H1 (cell line): ENCODE results near the gene BTBD16. TPM values are rescaled to one million over a fixed set of nuclear protein-coding genes. Genes with fewer than 3 reads are reported as not detected.

Experiments used
- CTCF ChIA-PET: fragments of 300-600 bp; sonication (Branson Sonifier 250); formaldehyde crosslinking; loops from one replicate; lab custom pipeline; 2021; ENCODE audit not compliant: partially characterized antibody; lab: Charles Lee
- POLR2A ChIA-PET: fragments of 300-600 bp; sonication (Branson Sonifier 250); formaldehyde crosslinking; loops from one replicate; lab custom pipeline; 2021; ENCODE audit warnings: inconsistent platforms; ENCODE audit not compliant: partially characterized antibody; lab: Charles Lee
- DNase-seq, 2 experiments: peaks; one replicate each; pipeline versions ENCODE4 v3.0.0 to v3.0.0-alpha.2; 2010 to 2022; ENCODE audit warnings: low spot score in 2 of 2, low read depth in 1 of 2, mixed read lengths in 1 of 2
- FAIRE-seq: peaks from 2 replicates; lab custom pipeline; 2011; peaks lifted over from hg19 to GRCh38; lab: Jason Lieb, UNC
- H2AFZ ChIP-seq: 2 replicates; pipeline ENCODE4 v1.8.1; 2012; ENCODE audit warnings: low read length, inconsistent platforms
- H2AK5ac ChIP-seq: 2 replicates; pipeline ENCODE4 v1.6.1; 2013; ENCODE audit warnings: low read depth, low read length
- H2BK120ac ChIP-seq: replicated peaks from 2 replicates; pipeline ENCODE3; 2013; ENCODE audit warnings: low read depth, low read length, inconsistent platforms
- H2BK12ac ChIP-seq: 2 replicates; pipeline ENCODE4 v1.6.1; 2013; ENCODE audit warnings: low read depth, low read length
- H2BK15ac ChIP-seq: 2 replicates; pipeline ENCODE4 v1.6.1; 2013; ENCODE audit warnings: low read length
- H2BK20ac ChIP-seq: 2 replicates; pipeline ENCODE4 v1.6.1; 2013; ENCODE audit warnings: low read length
- H2BK5ac ChIP-seq: 2 replicates; pipeline ENCODE4 v1.6.1; 2013; ENCODE audit warnings: low read depth, low read length
- H3K14ac ChIP-seq: 2 replicates; pipeline ENCODE4 v1.6.1; 2013; ENCODE audit warnings: inconsistent platforms; ENCODE audit not compliant: insufficient read length
- H3K18ac ChIP-seq: 2 replicates; pipeline ENCODE4 v1.6.1; 2013; ENCODE audit warnings: low read length; ENCODE audit errors: extremely low read depth
- H3K23ac ChIP-seq: 2 replicates; pipeline ENCODE4 v1.6.1; 2013; ENCODE audit warnings: inconsistent platforms; ENCODE audit not compliant: insufficient read length
- H3K23me2 ChIP-seq: 2 replicates; pipeline ENCODE4 v1.6.1; 2013; ENCODE audit warnings: low read depth, low read length
- H3K27ac ChIP-seq: 2 replicates; pipeline ENCODE4 v1.6.1; 2011; ENCODE audit warnings: low read depth, low read length, inconsistent platforms
- H3K27me3 ChIP-seq, 4 experiments: replicated peaks in 1 of 4; 1 replicate in 1 of 4; 2 replicates in 3 of 4; pipeline versions ENCODE4 v1.6.1 to v1.8.1; 2011 to 2013; ENCODE audit warnings: low read length in 3 of 4, mild to moderate bottlenecking in 3 of 4, inconsistent platforms in 2 of 4, mixed read lengths in 2 of 4, moderate library complexity in 1 of 4; ENCODE audit not compliant: control insufficient read depth in 3 of 4, insufficient read depth in 3 of 4; ENCODE audit errors: extremely low read depth in 1 of 4
- H3K36me3 ChIP-seq, 4 experiments: 2 replicates each; pipeline versions ENCODE4 v1.6.1 to v1.8.1; 2011 to 2013; ENCODE audit warnings: mild to moderate bottlenecking in 4 of 4, low read length in 3 of 4, moderate library complexity in 2 of 4, control low read depth in 1 of 4, inconsistent platforms in 1 of 4; ENCODE audit not compliant: insufficient read depth in 4 of 4, control insufficient read depth in 2 of 4
- H3K4ac ChIP-seq: replicated peaks from 2 replicates; pipeline ENCODE3; 2013; ENCODE audit warnings: low read length, low read depth, mixed read lengths, inconsistent platforms; ENCODE audit not compliant: insufficient read length
- H3K4me1 ChIP-seq, 4 experiments: replicated peaks in 1 of 4; 1 replicate in 1 of 4; 2 replicates in 3 of 4; pipeline versions ENCODE4 v1.6.1 to v1.8.1; 2011 to 2013; ENCODE audit warnings: low read length in 3 of 4, inconsistent platforms in 2 of 4, mixed read lengths in 1 of 4; ENCODE audit not compliant: insufficient read depth in 4 of 4, control insufficient read depth in 3 of 4
- H3K4me2 ChIP-seq, 2 experiments: 2 replicates each; pipeline versions ENCODE4 v1.6.1 to v1.8.1; 2011 to 2013; ENCODE audit warnings: low read depth in 2 of 2, low read length in 2 of 2, control low read depth in 1 of 2, inconsistent platforms in 1 of 2, mild to moderate bottlenecking in 1 of 2; ENCODE audit not compliant: insufficient read depth in 1 of 2
- H3K4me3 ChIP-seq, 4 experiments: fragments of 200-600, 300-600 bp in 1 of 4; sonication (generic), shearing (Covaris generic), sonication (Bioruptor Twin) in 1 of 4; 2 replicates each; pipeline versions ENCODE4 v1.5.1 to v1.8.1; 2011 to 2016; ENCODE audit warnings: low read length in 4 of 4, low read depth in 3 of 4, control low read depth in 2 of 4, inconsistent platforms in 2 of 4, mild to moderate bottlenecking in 2 of 4, mixed read lengths in 1 of 4, moderate library complexity in 1 of 4; ENCODE audit not compliant: insufficient read depth in 2 of 4; ENCODE audit errors: extremely low read depth in 1 of 4
- H3K56ac ChIP-seq: replicated peaks from 2 replicates; pipeline ENCODE3; 2013; ENCODE audit warnings: low read depth, mild to moderate bottlenecking, mixed read lengths, low read length, inconsistent platforms; ENCODE audit not compliant: insufficient read length
- H3K79me1 ChIP-seq: 2 replicates; pipeline ENCODE4 v1.6.1; 2013; ENCODE audit warnings: low read depth, low read length, control low read depth
- H3K79me2 ChIP-seq, 2 experiments: 2 replicates each; pipeline versions ENCODE4 v1.6.1 to v1.8.1; 2012 to 2013; ENCODE audit warnings: low read length in 2 of 2, mild to moderate bottlenecking in 2 of 2, inconsistent platforms in 1 of 2; ENCODE audit not compliant: insufficient read depth in 2 of 2, control insufficient read depth in 1 of 2
- H3K9ac ChIP-seq, 4 experiments: replicated peaks in 1 of 4; 1 replicate in 1 of 4; 2 replicates in 3 of 4; pipeline versions ENCODE4 v1.6.1 to v1.8.1; 2011 to 2013; ENCODE audit warnings: low read depth in 3 of 4, low read length in 3 of 4, control low read depth in 2 of 4, mild to moderate bottlenecking in 2 of 4, moderate library complexity in 2 of 4, inconsistent platforms in 1 of 4; ENCODE audit errors: extremely low read depth in 1 of 4
- H3K9me3 ChIP-seq, 2 experiments: 2 replicates each; pipeline versions ENCODE4 v1.6.1 to v1.8.1; 2012 to 2013; ENCODE audit warnings: mild to moderate bottlenecking in 2 of 2, moderate library complexity in 2 of 2, control low read depth in 1 of 2, inconsistent platforms in 1 of 2, low read depth in 1 of 2, low read length in 1 of 2, mixed read lengths in 1 of 2; ENCODE audit not compliant: insufficient read depth in 2 of 2
- H4K20me1 ChIP-seq, 2 experiments: replicated peaks in 1 of 2; 2 replicates each; pipeline versions ENCODE3 to v1.8.1; 2011 to 2013; ENCODE audit warnings: inconsistent platforms in 2 of 2, low read length in 2 of 2, mild to moderate bottlenecking in 1 of 2; ENCODE audit not compliant: insufficient read depth in 2 of 2, control insufficient read depth in 1 of 2
- H4K5ac ChIP-seq: 2 replicates; pipeline ENCODE4 v1.6.1; 2013; ENCODE audit warnings: low read length, low read depth, mixed read lengths, inconsistent platforms; ENCODE audit not compliant: insufficient read length
- H4K8ac ChIP-seq: 2 replicates; pipeline ENCODE4 v1.8.0; 2013; ENCODE audit warnings: mild to moderate bottlenecking, moderate library complexity, low read length, inconsistent platforms; ENCODE audit not compliant: insufficient read depth; ENCODE audit errors: extremely low read depth
- H4K91ac ChIP-seq: replicated peaks from 2 replicates; pipeline ENCODE3; 2013; ENCODE audit warnings: low read length, mixed read lengths, inconsistent platforms; ENCODE audit not compliant: insufficient read length
- BCL11A ChIP-seq, 2 experiments: IDR thresholded peaks; one replicate each; pipeline ENCODE4 v1.6.1; 2011; ENCODE audit warnings: low read depth in 2 of 2, low read length in 2 of 2, mild to moderate bottlenecking in 2 of 2
- CBX5 ChIP-seq: fragments of 300-800, 300-1000 bp; sonication (generic); IDR thresholded peaks from 2 replicates; pipeline ENCODE4 v1.7.1; 2016; ENCODE audit warnings: antibody characterized with exemption, low read length, low read depth
- CEBPB ChIP-seq: IDR thresholded peaks from 2 replicates; pipeline ENCODE4 v1.6.1; 2012; ENCODE audit warnings: low read depth, low read length
- CTCF ChIP-seq, 3 experiments: IDR thresholded peaks; 1 replicate in 2 of 3; 2 replicates in 1 of 3; pipeline versions ENCODE4 v1.5.1 to v1.6.1; 2011; ENCODE audit warnings: low read length in 3 of 3, mild to moderate bottlenecking in 3 of 3, inconsistent platforms in 2 of 3, low read depth in 1 of 3, moderate library complexity in 1 of 3; ENCODE audit not compliant: insufficient read depth in 1 of 3; ENCODE audit errors: control extremely low read depth in 1 of 3
- FOSL1 ChIP-seq: IDR thresholded peaks from 2 replicates; pipeline ENCODE4 v1.6.1; 2011; ENCODE audit warnings: mild to moderate bottlenecking, low read depth, low read length, moderate library complexity; ENCODE audit not compliant: insufficient read depth
- GTF2F1 ChIP-seq: IDR thresholded peaks from 2 replicates; pipeline ENCODE4 v1.6.1; 2012; ENCODE audit warnings: low read depth, low read length, improper control_type of control experiment, borderline replicate concordance
- RFX5 ChIP-seq: IDR thresholded peaks from 2 replicates; pipeline ENCODE4 v1.6.1; 2011; ENCODE audit warnings: low read depth, low read length, improper control_type of control experiment, borderline replicate concordance
- SAP30 ChIP-seq: fragments of 300-600 bp; sonication (generic); IDR thresholded peaks from 2 replicates; pipeline ENCODE4 v1.7.1; 2012; ENCODE audit warnings: low read length, moderate library complexity, mild to moderate bottlenecking, inconsistent platforms; ENCODE audit not compliant: insufficient read depth, insufficient replicate concordance
- SRF ChIP-seq: IDR thresholded peaks from 2 replicates; pipeline ENCODE4 v1.6.1; 2011; ENCODE audit warnings: mild to moderate bottlenecking, low read depth, low read length, moderate library complexity
- SUZ12 ChIP-seq: fragments of 200-600 bp; sonication (generic); IDR thresholded peaks from 2 replicates; pipeline ENCODE4 v1.6.1; 2012; ENCODE audit warnings: mild to moderate bottlenecking, inconsistent platforms, low read length, moderate library complexity, mixed read lengths
- TCF12 ChIP-seq: IDR thresholded peaks from 2 replicates; pipeline ENCODE4 v1.6.1; 2011; ENCODE audit warnings: low read depth, mild to moderate bottlenecking, low read length
- TEAD4 ChIP-seq: IDR thresholded peaks from 2 replicates; pipeline ENCODE4 v1.6.1; 2012; ENCODE audit warnings: low read depth, low read length, inconsistent platforms, mixed read lengths
- WGBS, 2 experiments: shearing (Covaris generic) in 1 of 2; methylation state at CpG; one replicate each; pipeline versions ENCODE4 v1.1.6 to v1.1.7; 2013 to 2015; ENCODE audit warnings: low lambda C conversion rate in 2 of 2, mixed read lengths in 2 of 2, inconsistent platforms in 1 of 2, low coverage in 1 of 2, missing lambda C conversion rate in 1 of 2; ENCODE audit not compliant: insufficient replicate concordance in 2 of 2, insufficient coverage in 1 of 2, insufficient read length in 1 of 2; ENCODE audit errors: extremely low coverage in 1 of 2, missing lambda C conversion rate in 1 of 2; 5-methylcytosine and 5-hydroxymethylcytosine counted together
- polyA plus RNA-seq, 7 experiments: library from polyadenylated mRNA; depleted of rRNA in 3 of 7; stranded (reverse) in 5 of 7; unstranded in 2 of 7; fragments of >200 nt in 5 of 7; fragments of 200-250 nt in 2 of 7; gene quantifications; 1 replicate in 5 of 7; 2 replicates in 1 of 7; 4 replicates in 1 of 7; pipeline versions ENCODE4 v1.2.1 to v1.2.3, GENCODE V29; 2011 to 2013; ENCODE audit warnings: missing spikeins in 2 of 7, mixed read lengths in 2 of 7
- total RNA-seq: library from RNA; stranded (reverse); fragmentation: NEBNext Ultra II Directional; extraction: Animal tissue kit (Norgen Biotek cat#: 25700); gene quantifications from 2 replicates; pipeline ENCODE4 v1.2.1, GENCODE V29; 2021

The BTBD16 gene
- total and polyA plus RNA-seq, 2 of the 8 experiments (the other 6 are each of a cell fraction or from before 2014, with no cell fraction given), result 0.05 TPM; not detected in 1

GRCh38 chr10:122232769-122233168 is 38.3 kb upstream of the BTBD16 start:
- Histone ChIP-seq H3K23ac (no peak overlapping the region), H3K4me3 (no peak overlapping the region), H2BK5ac (no peak overlapping the region), H3K9me3 (no peaks in the 10 kb centered on the region), H4K20me1 (peaks cover 4 to 9% of the 10 kb centered on the region in 2 experiments), H3K23me2 (no peaks in the 10 kb centered on the region), H3K36me3 (peaks cover 21 to 42% (median 40%) of the 10 kb centered on the region in 4 experiments), H3K27me3 (no peaks in the 10 kb centered on the region), H3K79me2 (no peaks in the 10 kb centered on the region), H3K4me1 (no peaks in the 10 kb centered on the region), H4K5ac (no peak overlapping the region), H2BK120ac (no peak overlapping the region), H3K14ac (no peak overlapping the region), H3K9ac (no peak overlapping the region), H2AFZ (no peak overlapping the region), H2BK12ac (no peak overlapping the region), H4K8ac (no peak overlapping the region), H2BK15ac (no peak overlapping the region), H3K4ac (no peak overlapping the region), H2BK20ac (no peak overlapping the region), H3K79me1 (no peaks in the 10 kb centered on the region; the same call in 1 of the 2 replicates), H3K4me2 (no peak overlapping the region), H3K56ac (no peak overlapping the region), H4K91ac (no peak overlapping the region), H2AK5ac (no peak overlapping the region), H3K18ac (no peak overlapping the region), H3K27ac (no peak overlapping the region)
- 93% methylated on average over 3 of the region's 3 CpGs; no CpG with 5 or more reads in 1 of the 2 experiments for WGBS, 2 experiments
- POLR2A ChIA-PET, result interaction anchor here (1.3 to 1.6 kb wide), 2 partner anchors 9 to 25 kb away, joined by 4 read pairs; no protein-coding TSS in a partner anchor
- no peak for DNase-seq
- CTCF ChIA-PET, result interaction anchor here (1.1 to 2.6 kb wide), 7 partner anchors 13 to 202 kb away, joined by 3 to 9 read pairs (median 4); no protein-coding TSS in a partner anchor
- no peak for FAIRE-seq
- TF ChIP-seq SRF, result no peak
- no peak for TF ChIP-seq CBX5
- no peak for TF ChIP-seq FOSL1
- TF ChIP-seq SAP30, result no peak
- TF ChIP-seq TCF12, result no peak
- no peak for TF ChIP-seq BCL11A (IDR thresholded peaks at IDR 0.05; ENCODE audit: low read depth in 2 of 2, low read length in 2 of 2)
- TF ChIP-seq SUZ12, result no peak
- no peak for TF ChIP-seq CTCF (IDR thresholded peaks at IDR 0.05; ENCODE audit: control extremely low read depth in 1 of 3, insufficient read depth in 1 of 3, low read depth in 1 of 3, low read length in 3 of 3)
- no peak for TF ChIP-seq RFX5
- no peak for TF ChIP-seq TEAD4
- TF ChIP-seq GTF2F1, result no peak
- TF ChIP-seq CEBPB, result no peak
